IMR-90 (cell line): ENCODE data around the gene BTBD3. TPM values are rescaled to one million over a fixed set of nuclear protein-coding genes. Genes with fewer than 3 reads are reported as not detected.
A peak's percentile ranks its signal among the peaks of the same experiment; 100 is the strongest.

Experiments used
- ATAC-seq: fragments of 200-7000 bp; cut with Tn5 transposase; 2 replicates; pipeline ENCODE4 v1.9.1; 2020; ENCODE audit warnings: low read depth, mild to moderate bottlenecking, moderate library complexity
- BruUV-seq: library from RNA; stranded (reverse); fragments of 400-500 nt; replicated peaks from 2 replicates; lab custom pipeline; 2021; lab: Mats Ljungman, UMichigan
- CTCF ChIA-PET: fragments of 300-600 bp; formaldehyde crosslinking; extraction: SDS; loops from one replicate; lab custom pipeline; 2021; ENCODE audit warnings: antibody characterized with exemption; lab: Yijun Ruan, JAX
- POLR2A ChIA-PET: fragments of 300-600 bp; sonication (Branson Sonifier 250); formaldehyde crosslinking; loops from one replicate; lab custom pipeline; 2022; ENCODE audit warnings: antibody characterized with exemption; ENCODE audit not compliant: unreplicated experiment; lab: Charles Lee
- DNase-seq: peaks from one replicate; pipeline ENCODE4 v3.0.0; 2013
- H2AFZ ChIP-seq: replicated peaks from 2 replicates; pipeline ENCODE3; 2013; ENCODE audit warnings: low read length, mild to moderate bottlenecking; ENCODE audit not compliant: poor library complexity
- H2AK5ac ChIP-seq: 2 replicates; pipeline ENCODE4 v1.6.1; 2013; ENCODE audit warnings: low read depth, low read length, inconsistent platforms
- H2AK9ac ChIP-seq: replicated peaks from 2 replicates; pipeline ENCODE3; 2013; ENCODE audit warnings: mild to moderate bottlenecking, low read depth, low read length, moderate library complexity; ENCODE audit not compliant: poor library complexity
- H2BK120ac ChIP-seq: 2 replicates; pipeline ENCODE4 v1.6.1; 2013; ENCODE audit warnings: low read depth, low read length, inconsistent platforms
- H2BK15ac ChIP-seq: 3 replicates; pipeline ENCODE4 v1.6.1; 2013; ENCODE audit warnings: low read depth, low read length, inconsistent platforms
- H2BK20ac ChIP-seq: 2 replicates; pipeline ENCODE4 v1.6.1; 2013; ENCODE audit warnings: low read depth, mild to moderate bottlenecking, inconsistent platforms, low read length, moderate library complexity
- H2BK5ac ChIP-seq: 2 replicates; pipeline ENCODE4 v1.6.1; 2013; ENCODE audit warnings: mild to moderate bottlenecking, low read depth, low read length, inconsistent platforms; ENCODE audit not compliant: poor library complexity, severe bottlenecking
- H3K14ac ChIP-seq: replicated peaks from 2 replicates; pipeline ENCODE4 v1.6.1; 2013; ENCODE audit warnings: low read depth, low read length, inconsistent platforms
- H3K18ac ChIP-seq: 2 replicates; pipeline ENCODE4 v1.6.1; 2013; ENCODE audit warnings: low read depth, low read length, control low read depth
- H3K23ac ChIP-seq: 2 replicates; pipeline ENCODE4 v1.6.1; 2013; ENCODE audit warnings: low read depth, low read length, inconsistent platforms
- H3K27ac ChIP-seq: 2 replicates; pipeline ENCODE4 v1.5.1; 2013; ENCODE audit warnings: mild to moderate bottlenecking, control low read depth, low read length; ENCODE audit not compliant: insufficient read depth
- H3K27me3 ChIP-seq: 2 replicates; pipeline ENCODE4 v1.6.1; 2013; ENCODE audit warnings: low read length; ENCODE audit not compliant: control insufficient read depth, insufficient read depth
- H3K36me3 ChIP-seq: 2 replicates; pipeline ENCODE4 v1.6.1; 2013; ENCODE audit warnings: low read length, mixed read lengths; ENCODE audit not compliant: control insufficient read depth, insufficient read depth
- H3K4ac ChIP-seq: 2 replicates; pipeline ENCODE4 v1.6.1; 2013; ENCODE audit warnings: low read depth, low read length, inconsistent platforms
- H3K4me1 ChIP-seq: 2 replicates; pipeline ENCODE4 v1.6.1; 2013; ENCODE audit warnings: low read length, mixed read lengths; ENCODE audit not compliant: control insufficient read depth, insufficient read depth
- H3K4me2 ChIP-seq: 2 replicates; pipeline ENCODE4 v1.6.1; 2013; ENCODE audit warnings: low read depth, mild to moderate bottlenecking, control low read depth, low read length, moderate library complexity
- H3K4me3 ChIP-seq: 2 replicates; pipeline ENCODE4 v1.5.1; 2013; ENCODE audit warnings: low read depth, mild to moderate bottlenecking, control low read depth, low read length, moderate library complexity; ENCODE audit not compliant: insufficient read depth
- H3K56ac ChIP-seq: 2 replicates; pipeline ENCODE4 v1.6.1; 2013; ENCODE audit warnings: low read length, inconsistent platforms; ENCODE audit not compliant: insufficient read depth; ENCODE audit errors: extremely low read depth
- H3K79me1 ChIP-seq, 2 experiments: 2 replicates each; pipeline ENCODE4 v1.6.1; 2013; ENCODE audit warnings: low read length in 2 of 2, inconsistent platforms in 1 of 2, low read depth in 1 of 2
- H3K9ac ChIP-seq: 2 replicates; pipeline ENCODE4 v1.6.1; 2013; ENCODE audit warnings: low read depth, low read length, control low read depth
- H3K9me1 ChIP-seq: 2 replicates; pipeline ENCODE4 v1.6.1; 2013; ENCODE audit warnings: low read length, inconsistent platforms; ENCODE audit not compliant: insufficient read depth
- H3K9me3 ChIP-seq: 2 replicates; pipeline ENCODE4 v1.6.1; 2013; ENCODE audit warnings: low read length; ENCODE audit not compliant: control insufficient read depth, insufficient read depth
- H4K20me1 ChIP-seq: 2 replicates; pipeline ENCODE4 v1.6.1; 2013; ENCODE audit warnings: low read length, inconsistent platforms; ENCODE audit not compliant: insufficient read depth
- H4K5ac ChIP-seq: 2 replicates; pipeline ENCODE4 v1.6.1; 2013; ENCODE audit warnings: mild to moderate bottlenecking, low read depth, low read length, control low read depth
- H4K8ac ChIP-seq, 2 experiments: 2 replicates each; pipeline ENCODE4 v1.6.1; 2013; ENCODE audit warnings: low read depth in 2 of 2, low read length in 2 of 2, control low read depth in 1 of 2, inconsistent platforms in 1 of 2
- H4K91ac ChIP-seq: 2 replicates; pipeline ENCODE4 v1.6.1; 2013; ENCODE audit warnings: low read depth, low read length, inconsistent platforms; ENCODE audit not compliant: insufficient read depth
- MXI1 ChIP-seq: IDR thresholded peaks from 2 replicates; pipeline ENCODE4 v1.6.1; 2012; ENCODE audit warnings: low read depth, mild to moderate bottlenecking, low read length, moderate library complexity, borderline replicate concordance
- WGBS, 2 experiments: methylation state at CpG; one replicate each; pipeline versions ENCODE4 v1.1.5 to v1.1.7; 2013; ENCODE audit warnings: missing lambda C conversion rate in 2 of 2; ENCODE audit not compliant: insufficient read length in 1 of 2; ENCODE audit errors: extremely low coverage in 2 of 2; 5-methylcytosine and 5-hydroxymethylcytosine counted together
- dilution Hi-C: fragments of 300-500 bp; cut with HindIII; formaldehyde crosslinking; loops from one replicate; pipeline ENCODE4 v1.14.3; 2018; ENCODE audit warnings: low sequenced_read_pairs; ENCODE audit not compliant: unreplicated experiment
- in situ Hi-C: fragments of 300-500 bp; cut with MboI; formaldehyde crosslinking; loops from 3 replicates; pipeline ENCODE4 v1.14.3; 2019; ENCODE audit warnings: low sequenced_read_pairs, inconsistent platforms, mixed read lengths
- intact Hi-C: fragments of 100-400 bp; cut with micrococcal nuclease; formaldehyde crosslinking; loops from 2 replicates; pipeline ENCODE4 v1.10.0; 2022
- polyA plus RNA-seq, 3 experiments: library from polyadenylated mRNA; depleted of rRNA; stranded (reverse); fragments of >200 nt; gene quantifications; 2 replicates each; pipeline ENCODE4 v1.2.3, GENCODE V29; 2012; ENCODE audit warnings: low replicate concordance in 1 of 3
- total RNA-seq: library from RNA; depleted of rRNA; stranded (reverse); fragments of >200 nt; gene quantifications from 2 replicates; pipeline ENCODE4 v1.2.3, GENCODE V29; 2012

BTBD3 gene
- total and polyA plus RNA-seq, 2 of the 4 experiments (the other 2 are of a cell fraction): 22.7 to 44.6 TPM

DNA sequence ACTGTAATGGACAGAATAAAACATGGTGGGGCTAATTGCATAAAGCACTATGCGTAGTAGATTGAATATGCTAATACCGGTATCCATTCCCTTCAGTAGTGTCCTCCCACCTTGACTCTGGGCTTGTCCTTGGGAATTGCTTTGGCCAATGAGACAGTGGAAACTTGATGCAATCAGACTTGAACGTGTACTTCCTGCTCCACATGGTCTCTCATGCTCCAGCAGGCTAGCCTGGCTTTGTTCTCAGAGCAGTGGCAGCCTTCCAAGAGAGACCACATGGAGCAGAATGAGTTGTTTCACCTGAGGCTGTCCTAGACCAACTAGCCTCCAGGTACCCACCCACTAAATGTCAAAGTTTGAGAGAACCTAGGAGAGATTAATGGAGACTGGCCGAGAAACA lies 37.0 kb upstream of the BTBD3 start:
- Histone ChIP-seq H3K14ac (no peak overlapping the region), H2AK5ac (no peak overlapping the region), H4K20me1 (no peaks in the 10 kb centered on the region), H2AK9ac (no peak overlapping the region), H3K27me3 (no peaks in the 10 kb centered on the region), H3K4me1 (no peaks in the 10 kb centered on the region), H3K18ac (no peak overlapping the region), H3K9me1 (no peaks in the 10 kb centered on the region), H3K79me1 (no peaks in the 10 kb centered on the region), H3K27ac (no peak overlapping the region), H4K5ac (no peak overlapping the region), H4K91ac (no peak overlapping the region), H3K9ac (no peak overlapping the region), H3K9me3 (no peaks in the 10 kb centered on the region), H3K4me2 (no peak overlapping the region), H3K36me3 (no peaks in the 10 kb centered on the region), H3K56ac (no peak overlapping the region), H2BK120ac (no peak overlapping the region), H3K4me3 (no peak overlapping the region), H4K8ac (no peak overlapping the region), H2BK15ac (no peak overlapping the region), H2BK5ac (no peak overlapping the region), H3K23ac (no peak overlapping the region), H3K4ac (no peak overlapping the region; the same call in 1 of the 2 replicates), H2AFZ (peak overlapping the region; percentile 53), H2BK20ac (no peak overlapping the region)
- no peak for TF ChIP-seq MXI1
- DNase-seq (no peak), ATAC-seq (no peak)
- BruUV-seq: no TSS peak
- intact Hi-C loops (no loop called here), dilution Hi-C loops (no loop called here), in situ Hi-C loops (no loop called here)
- WGBS, 2 experiments: no CpG with 5 or more reads among the region's 4 CpGs
- CTCF ChIA-PET: no interaction called here
- POLR2A ChIA-PET: no interaction called here
